Fibroblast of pulmonary artery (primary cell): ENCODE measurements around the gene TBKBP1.
A peak's percentile ranks its signal among the peaks of the same experiment; 100 is the strongest.

Experiments
- DNase-seq: peaks from one replicate; pipeline ENCODE4 v3.0.0-alpha.2; 2010; ENCODE audit warnings: low read depth
- H3K4me3 ChIP-seq: replicated peaks from 2 replicates; pipeline ENCODE4 v1.5.1; 2011; ENCODE audit warnings: low read depth, mild to moderate bottlenecking, control low read depth, low read length, moderate library complexity
- CTCF ChIP-seq: IDR thresholded peaks from 2 replicates; pipeline ENCODE4 v1.5.1; 2011; ENCODE audit warnings: mild to moderate bottlenecking, control low read depth, low read length, inconsistent platforms; ENCODE audit errors: missing control alignments

Gene TBKBP1

GRCh38 chr17:47708864-47709541 is 15.0 kb downstream of the TBKBP1 start:
- peak; percentile 48 for DNase-seq
- no peak overlapping the region for H3K4me3 ChIP-seq
- TF ChIP-seq CTCF: no peak

- DNase-seq: no peak
- H3K4me3 ChIP-seq: no peak overlapping the region
- no peak for TF ChIP-seq CTCF
Measured at GRCh38 chr17:47709594-47709993, 15.6 kb downstream of the TBKBP1 start.

- DNase-seq: no peak
- H3K4me3 ChIP-seq: no peak overlapping the region
- no peak for TF ChIP-seq CTCF
Measured at GRCh38 chr17:47711366-47712099, 17.6 kb downstream of the TBKBP1 start.

- H3K4me3 ChIP-seq: no peak overlapping the region
- no peak for DNase-seq
- no peak for TF ChIP-seq CTCF
Measured at GRCh38 chr17:47712330-47713023, 18.5 kb downstream of the TBKBP1 start.

- no peak for TF ChIP-seq CTCF
- no peak overlapping the region for H3K4me3 ChIP-seq
- DNase-seq: no peak
Measured at GRCh38 chr17:47713980-47714700, 20.2 kb downstream of the TBKBP1 start.

GRCh38 chr17:47714773-47715396 is 20.9 kb downstream of the TBKBP1 start:
- no peak for DNase-seq
- TF ChIP-seq CTCF: no peak
- no peak overlapping the region for H3K4me3 ChIP-seq
